ENCODE measurements around the gene MTA1.

GRCh38 chr14:105389534-105389933 lies 30.1 kb upstream of the MTA1 start:
- no peak for TF ChIP-seq CTCF (IDR thresholded peaks at IDR 0.05)
- no peak for TF ChIP-seq POLR2A (IDR thresholded peaks at IDR 0.05)

Data from uterus (tissue), 2 donors.